Activated T-cell treated with anti-CD3 and anti-CD28 coated beads, Interleukin-2, amount 50 U/mL, for 72 hours (primary cell): ENCODE data around the gene TMEM151B. TPM values are rescaled to one million over a fixed set of nuclear protein-coding genes. Genes with fewer than 3 reads are reported as not detected.
A peak's percentile ranks its signal among the peaks of the same experiment; 100 is the strongest.

Source experiments
- ATAC-seq, 2 donors: fragments of 150-1000 bp; cut with Tn5 transposase; replicated peaks in 1 of 2; 2 replicates each; pipeline ENCODE4 v1.10.0; 2021; ENCODE audit warnings: moderate library complexity in 2 of 2, mild to moderate bottlenecking in 1 of 2
- DNase-seq, 2 donors: peaks; one replicate each; pipeline ENCODE4 v3.0.0; 2021 to 2022; ENCODE audit warnings: mixed read lengths in 1 of 2
- H3K27ac Mint-ChIP-seq: one replicate; pipeline ENCODE4 v1.8.0; 2022; ENCODE audit warnings: mild to moderate bottlenecking, moderate library complexity, mixed read lengths
- H3K27me3 Mint-ChIP-seq: one replicate; pipeline ENCODE4 v1.8.0; 2022; ENCODE audit warnings: low read depth, mixed read lengths
- H3K36me3 Mint-ChIP-seq, 2 donors: one replicate each; pipeline ENCODE4 v1.8.0; 2022; ENCODE audit warnings: mixed read lengths in 2 of 2, mild to moderate bottlenecking in 1 of 2; ENCODE audit not compliant: insufficient read depth in 2 of 2
- H3K4me1 Mint-ChIP-seq: one replicate; pipeline ENCODE4 v1.8.0; 2022; ENCODE audit warnings: low read depth, mixed read lengths
- H3K4me3 Mint-ChIP-seq, 2 donors: one replicate each; pipeline ENCODE4 v1.8.0; 2022; ENCODE audit warnings: mild to moderate bottlenecking in 2 of 2, mixed read lengths in 2 of 2, moderate library complexity in 2 of 2
- H3K9me3 Mint-ChIP-seq, 2 donors: one replicate each; pipeline ENCODE4 v1.8.0; 2022; ENCODE audit warnings: mixed read lengths in 2 of 2
- total RNA-seq, 2 donors: library from RNA; stranded (reverse); gene quantifications; one replicate each; pipeline ENCODE4 v1.2.3, GENCODE V29; 2022

The TMEM151B gene
- total RNA-seq, 2 donors from 2014 or later = 0.25 TPM; not detected in 1

DNA sequence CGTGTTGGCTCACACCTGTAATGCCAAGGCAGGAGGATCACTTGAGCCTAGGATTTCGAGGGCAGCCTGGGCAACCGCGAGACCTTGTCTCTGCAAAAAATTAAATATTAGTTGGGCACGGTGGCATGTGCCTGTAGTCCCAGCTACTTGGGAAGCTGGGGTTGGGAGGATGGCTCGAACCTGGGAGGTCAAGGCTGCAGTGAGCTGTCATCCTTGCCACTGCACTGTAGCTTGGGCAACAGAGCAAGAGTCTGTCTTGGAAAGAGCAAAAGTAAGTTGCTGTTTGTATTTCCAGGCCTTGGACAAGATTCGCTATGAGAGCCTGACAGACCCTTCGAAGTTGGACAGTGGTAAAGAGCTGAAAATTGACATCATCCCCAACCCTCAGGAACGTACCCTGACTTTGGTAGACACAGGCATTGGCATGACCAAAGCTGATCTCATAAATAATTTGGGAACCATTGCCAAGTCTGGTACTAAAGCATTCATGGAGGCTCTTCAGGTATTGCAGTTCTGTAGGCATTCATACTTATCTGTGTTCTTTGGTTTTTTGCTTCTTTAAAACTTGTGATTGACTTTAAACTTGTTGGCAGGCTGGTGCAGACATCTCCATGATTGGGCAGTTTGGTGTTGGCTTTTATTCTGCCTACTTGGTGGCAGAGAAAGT, 21.0 kb upstream of the TMEM151B start:
- H3K9me3 Mint-ChIP-seq = no peaks in the 10 kb centered on the region
- peaks cover 38 to 58% of the 10 kb centered on the region in 2 donors for H3K36me3 Mint-ChIP-seq
- peaks cover 73% of the 10 kb centered on the region for H3K4me1 Mint-ChIP-seq
- DNase-seq (no peak), ATAC-seq (no peak)
- peak overlapping the region; percentile 87 for H3K27ac Mint-ChIP-seq
- H3K4me3 Mint-ChIP-seq = peak overlapping the region; percentile 97
- H3K27me3 Mint-ChIP-seq = no peaks in the 10 kb centered on the region

DNA sequence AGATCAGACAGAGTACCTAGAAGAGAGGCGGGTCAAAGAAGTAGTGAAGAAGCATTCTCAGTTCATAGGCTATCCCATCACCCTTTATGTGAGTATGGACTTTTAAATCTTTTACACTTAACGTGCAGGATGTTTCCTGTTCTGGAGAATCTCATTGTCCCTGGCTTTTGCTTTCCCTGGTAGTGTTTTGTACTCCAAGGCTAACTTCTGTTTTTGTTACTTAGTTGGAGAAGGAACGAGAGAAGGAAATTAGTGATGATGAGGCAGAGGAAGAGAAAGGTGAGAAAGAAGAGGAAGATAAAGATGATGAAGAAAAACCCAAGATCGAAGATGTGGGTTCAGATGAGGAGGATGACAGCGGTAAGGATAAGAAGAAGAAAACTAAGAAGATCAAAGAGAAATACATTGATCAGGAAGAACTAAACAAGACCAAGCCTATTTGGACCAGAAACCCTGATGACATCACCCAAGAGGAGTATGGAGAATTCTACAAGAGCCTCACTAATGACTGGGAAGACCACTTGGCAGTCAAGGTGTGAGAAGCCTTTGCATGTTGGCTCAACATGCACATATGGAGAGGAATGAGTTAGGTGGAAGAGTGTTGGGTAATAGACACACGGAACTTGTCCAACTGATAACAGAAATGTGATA, 20.1 kb upstream of the TMEM151B start:
- Mint-ChIP-seq H3K27ac (peak overlapping the region; percentile 87), H3K36me3 (peaks cover 38 to 58% of the 10 kb centered on the region in 2 donors), H3K27me3 (no peaks in the 10 kb centered on the region), H3K9me3 (no peaks in the 10 kb centered on the region), H3K4me1 (peaks cover 74% of the 10 kb centered on the region), H3K4me3 (peak overlapping the region; percentile 97)
- DNase-seq = no peak
- ATAC-seq = no peak

DNA sequence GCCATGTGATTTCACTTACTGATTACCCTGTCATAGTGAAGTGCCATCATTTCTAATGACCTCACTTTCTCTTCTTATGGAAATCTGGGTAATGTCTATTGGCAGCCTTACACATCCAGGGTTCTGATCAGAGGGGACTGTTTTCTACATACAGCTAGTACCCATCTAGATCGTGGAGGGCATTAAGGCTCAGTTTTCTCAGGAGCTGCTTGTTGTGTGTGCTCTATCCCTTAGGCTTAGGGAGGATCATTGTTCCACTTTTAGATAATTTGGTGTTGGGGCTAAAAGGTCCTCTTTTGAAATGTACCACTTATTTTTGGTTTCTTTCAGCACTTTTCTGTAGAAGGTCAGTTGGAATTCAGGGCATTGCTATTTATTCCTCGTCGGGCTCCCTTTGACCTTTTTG, 19.5 kb upstream of the TMEM151B start:
- Mint-ChIP-seq H3K4me3 (peak overlapping the region in 1 of 2 donors; percentile 97), H3K36me3 (peaks cover 38 to 58% of the 10 kb centered on the region in 2 donors), H3K27me3 (no peaks in the 10 kb centered on the region), H3K4me1 (peaks cover 74% of the 10 kb centered on the region), H3K27ac (peak overlapping the region; percentile 87), H3K9me3 (no peaks in the 10 kb centered on the region)
- DNase-seq (no peak), ATAC-seq (no peak)

DNA sequence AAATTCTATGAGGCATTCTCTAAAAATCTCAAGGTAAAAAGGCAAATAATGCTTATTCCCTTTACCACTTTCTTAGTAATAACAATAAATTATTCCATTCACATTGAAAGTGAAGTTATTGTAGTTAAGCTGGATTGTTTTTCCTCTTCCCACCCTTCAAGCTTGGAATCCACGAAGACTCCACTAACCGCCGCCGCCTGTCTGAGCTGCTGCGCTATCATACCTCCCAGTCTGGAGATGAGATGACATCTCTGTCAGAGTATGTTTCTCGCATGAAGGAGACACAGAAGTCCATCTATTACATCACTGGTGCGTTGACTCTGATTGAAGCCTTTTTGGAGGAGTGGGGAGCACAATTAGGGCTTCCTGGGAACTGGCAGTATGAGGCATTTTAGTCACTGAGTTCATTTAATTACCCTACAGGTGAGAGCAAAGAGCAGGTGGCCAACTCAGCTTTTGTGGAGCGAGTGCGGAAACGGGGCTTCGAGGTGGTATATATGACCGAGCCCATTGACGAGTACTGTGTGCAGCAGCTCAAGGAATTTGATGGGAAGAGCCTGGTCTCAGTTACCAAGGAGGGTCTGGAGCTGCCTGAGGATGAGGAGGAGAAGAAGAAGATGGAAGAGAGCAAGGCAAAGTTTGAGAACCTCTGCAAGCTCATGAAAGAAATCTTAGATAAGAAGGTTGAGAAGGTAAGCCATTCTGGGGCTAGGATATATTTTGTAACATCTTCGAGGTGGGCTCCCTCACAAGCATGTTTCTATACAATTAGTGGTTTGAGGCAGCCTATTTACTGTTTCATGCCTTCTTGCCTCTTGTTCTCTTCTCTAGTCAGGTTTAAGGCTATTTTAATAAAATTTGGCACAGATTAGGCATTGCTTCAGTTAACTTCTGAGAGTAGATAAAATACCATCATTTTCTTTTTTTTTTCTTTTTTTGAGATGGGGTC, 18.4 kb upstream of the TMEM151B start:
- Mint-ChIP-seq H3K4me3 (peak overlapping the region; percentile 22 to 97), H3K27me3 (no peaks in the 10 kb centered on the region), H3K27ac (peak overlapping the region; percentile 87)

DNA sequence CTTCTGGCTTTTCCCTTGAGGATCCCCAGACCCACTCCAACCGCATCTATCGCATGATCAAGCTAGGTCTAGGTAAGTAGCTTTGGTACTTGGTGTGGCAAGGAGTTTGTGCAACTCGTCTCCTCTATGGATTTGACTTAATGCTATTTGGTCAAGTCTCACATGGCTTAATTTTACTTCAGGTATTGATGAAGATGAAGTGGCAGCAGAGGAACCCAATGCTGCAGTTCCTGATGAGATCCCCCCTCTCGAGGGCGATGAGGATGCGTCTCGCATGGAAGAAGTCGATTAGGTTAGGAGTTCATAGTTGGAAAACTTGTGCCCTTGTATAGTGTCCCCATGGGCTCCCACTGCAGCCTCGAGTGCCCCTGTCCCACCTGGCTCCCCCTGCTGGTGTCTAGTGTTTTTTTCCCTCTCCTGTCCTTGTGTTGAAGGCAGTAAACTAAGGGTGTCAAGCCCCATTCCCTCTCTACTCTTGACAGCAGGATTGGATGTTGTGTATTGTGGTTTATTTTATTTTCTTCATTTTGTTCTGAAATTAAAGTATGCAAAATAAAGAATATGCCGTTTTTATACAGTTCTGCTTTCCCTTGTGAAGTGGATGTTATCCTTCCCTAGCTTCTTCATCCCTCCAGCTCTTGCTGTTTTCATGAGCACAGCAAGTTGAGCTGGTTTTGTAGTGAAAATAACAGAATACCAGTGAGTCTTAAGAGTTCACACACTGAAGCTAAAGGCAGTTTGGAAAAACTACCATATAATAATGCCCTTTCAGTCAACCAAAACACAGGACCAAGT, 16.7 kb upstream of the TMEM151B start:
- ATAC-seq = no peak
- H3K4me1 Mint-ChIP-seq = peaks cover 86% of the 10 kb centered on the region
- no peaks in the 10 kb centered on the region for H3K27me3 Mint-ChIP-seq
- H3K4me3 Mint-ChIP-seq = peak overlapping the region; percentile 2 to 22
- H3K36me3 Mint-ChIP-seq = peaks cover 34 to 51% of the 10 kb centered on the region in 2 donors
- H3K9me3 Mint-ChIP-seq = no peaks in the 10 kb centered on the region
- H3K27ac Mint-ChIP-seq = peak overlapping the region; percentile 87
- peak; percentile 72 to 79 for DNase-seq

More for the DNA sequence above, 18.4 kb upstream of the TMEM151B start:
- peaks cover 36 to 58% of the 10 kb centered on the region in 2 donors for H3K36me3 Mint-ChIP-seq
- H3K4me1 Mint-ChIP-seq = peaks cover 83% of the 10 kb centered on the region
- ATAC-seq = no peak
- no peak for DNase-seq
- no peaks in the 10 kb centered on the region for H3K9me3 Mint-ChIP-seq

DNA sequence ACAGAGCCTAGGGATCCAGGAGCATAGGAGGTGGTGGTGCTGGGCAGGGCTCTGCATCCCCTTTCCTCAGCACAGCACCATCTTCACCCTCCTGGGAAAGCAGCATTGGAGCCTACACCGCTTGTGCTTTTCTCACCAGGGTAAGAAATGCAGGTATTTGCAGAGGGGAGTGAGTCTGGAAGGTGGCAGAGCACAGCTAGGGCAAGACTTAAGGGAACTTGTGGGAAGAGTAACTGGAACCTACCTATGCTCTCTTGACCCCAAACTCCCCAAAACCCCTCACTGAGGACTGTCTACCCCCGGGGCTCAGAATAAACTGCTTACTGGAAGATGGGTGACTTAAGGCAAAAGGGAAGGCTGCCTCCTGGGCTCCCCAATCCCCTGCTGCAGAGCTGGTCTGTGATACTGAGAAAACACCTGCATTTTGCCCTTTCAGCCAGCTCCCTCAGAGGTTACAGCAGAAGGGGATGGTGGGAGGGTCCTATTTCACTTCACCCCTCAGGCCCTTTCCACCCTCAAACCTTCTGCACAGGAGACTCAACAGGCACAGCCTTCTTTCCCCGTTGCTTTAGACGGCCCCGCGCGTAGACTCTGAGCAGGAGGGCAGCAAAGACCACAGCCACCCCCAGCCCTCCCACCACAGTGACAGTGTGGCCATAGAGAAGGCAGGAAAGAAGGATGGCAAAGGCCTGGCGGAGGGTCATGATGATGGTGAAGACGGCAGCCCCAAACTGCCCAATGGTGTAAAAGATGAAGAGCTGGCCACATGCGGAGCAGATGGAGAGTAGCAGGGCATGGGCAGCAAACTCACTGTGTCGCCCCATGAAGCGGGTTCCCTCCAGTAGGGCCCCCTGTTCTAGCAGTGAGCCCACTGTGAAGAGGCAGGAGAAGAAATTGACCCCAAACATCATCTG, 15.8 kb upstream of the TMEM151B start:
- H3K4me1 Mint-ChIP-seq = peaks cover 81% of the 10 kb centered on the region
- peak in 1 of 2 donors; percentile 8 for ATAC-seq

DNA sequence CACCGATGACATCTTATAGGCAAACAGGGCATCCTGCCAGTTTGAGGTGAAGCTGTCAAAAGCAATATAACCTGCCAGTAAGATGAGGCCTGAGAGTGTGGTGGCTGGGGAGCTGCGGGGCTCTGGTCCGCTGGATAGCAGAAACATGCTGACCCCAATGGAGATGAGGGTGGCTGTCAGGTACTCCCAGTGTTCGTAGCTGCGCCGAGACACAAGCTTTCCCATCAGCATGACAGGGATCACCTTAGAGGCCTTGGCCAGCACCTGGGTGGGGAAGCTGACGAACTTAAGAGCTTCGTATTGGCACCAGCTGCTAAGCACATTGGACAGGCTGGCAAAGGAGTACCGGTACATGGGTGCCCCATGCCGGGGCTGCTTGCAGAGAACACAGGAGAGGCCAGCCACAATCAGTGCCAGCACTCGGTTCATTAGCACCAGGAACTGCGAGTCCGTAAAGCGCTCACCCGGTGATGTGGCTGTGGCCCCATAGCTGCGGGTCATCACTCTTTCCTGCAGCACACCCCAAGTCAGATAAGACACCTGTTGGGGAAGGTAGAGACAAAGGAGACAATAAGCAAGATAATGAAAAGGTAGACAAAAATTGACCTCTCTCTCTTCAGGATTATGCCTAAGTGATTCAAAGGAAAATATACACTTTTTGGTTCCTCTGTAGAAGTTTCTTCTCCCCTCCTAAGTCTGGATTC, 15.0 kb upstream of the TMEM151B start:
- Mint-ChIP-seq H3K36me3 (peaks cover 21 to 34% of the 10 kb centered on the region in 2 donors), H3K9me3 (no peaks in the 10 kb centered on the region), H3K27me3 (no peaks in the 10 kb centered on the region), H3K4me3 (peak overlapping the region; percentile 90 to 97), H3K27ac (peak overlapping the region; percentile 91), H3K4me1 (peaks cover 73% of the 10 kb centered on the region)
- ATAC-seq (peak in 1 of 2 donors; percentile 12), DNase-seq (peak in 1 of 2 donors; percentile 55)

More for the DNA sequence above, 15.8 kb upstream of the TMEM151B start:
- Mint-ChIP-seq H3K36me3 (peaks cover 29 to 42% of the 10 kb centered on the region in 2 donors), H3K9me3 (no peaks in the 10 kb centered on the region), H3K27me3 (no peaks in the 10 kb centered on the region), H3K4me3 (peak overlapping the region; percentile 29 to 90), H3K27ac (peak overlapping the region; percentile 8)
- no peak for DNase-seq

DNA sequence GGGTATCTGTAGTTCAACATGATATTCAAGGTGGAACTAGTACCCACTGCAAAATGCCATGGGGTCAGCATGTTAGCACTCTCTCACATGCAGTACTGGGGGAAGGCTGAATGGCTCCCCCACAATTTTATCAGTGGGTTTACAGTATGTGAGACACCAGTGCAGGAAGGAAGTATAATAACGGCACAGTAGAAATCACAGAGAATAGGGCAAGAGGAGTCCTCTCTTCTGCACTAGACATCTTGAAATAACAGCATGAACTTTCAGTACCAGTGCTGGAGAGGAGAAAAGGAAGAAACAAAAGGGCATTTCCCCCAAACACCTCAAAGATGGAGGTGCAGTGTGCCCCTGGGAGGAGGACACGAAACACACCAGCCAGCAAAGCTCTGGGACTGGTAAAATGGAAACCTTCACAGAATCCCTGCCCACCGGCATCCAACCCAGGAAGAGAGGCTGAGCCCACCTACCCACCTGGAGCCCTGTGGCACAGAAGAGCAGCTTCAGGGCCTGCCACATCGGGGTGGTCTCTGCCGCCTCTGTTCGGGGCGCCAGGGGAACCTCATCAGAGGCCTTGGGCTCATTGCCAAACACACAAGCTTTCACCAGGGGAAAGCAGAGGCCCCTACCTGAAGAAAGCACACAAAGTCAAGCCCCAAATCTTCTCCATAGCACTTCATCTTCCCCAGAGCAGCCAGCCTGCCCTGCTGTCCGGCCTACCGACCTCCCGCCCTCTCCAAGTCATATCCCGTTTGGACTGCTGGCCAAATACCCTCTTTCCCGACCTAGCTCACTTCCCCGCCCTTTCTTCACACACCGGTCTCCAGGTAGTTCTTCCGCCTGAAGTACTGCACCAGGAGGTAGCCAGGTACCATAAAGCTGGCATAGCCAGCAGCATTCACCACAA, 14.1 kb upstream of the TMEM151B start:
- DNase-seq (peak in 1 of 2 donors; percentile 56), ATAC-seq (peak; percentile 7 to 18)
- Mint-ChIP-seq H3K36me3 (peaks cover 24 to 30% of the 10 kb centered on the region in 2 donors), H3K27ac (peak overlapping the region; percentile 91), H3K27me3 (no peaks in the 10 kb centered on the region), H3K4me3 (peak overlapping the region; percentile 90 to 97), H3K4me1 (peaks cover 69% of the 10 kb centered on the region), H3K9me3 (no peaks in the 10 kb centered on the region)

DNA sequence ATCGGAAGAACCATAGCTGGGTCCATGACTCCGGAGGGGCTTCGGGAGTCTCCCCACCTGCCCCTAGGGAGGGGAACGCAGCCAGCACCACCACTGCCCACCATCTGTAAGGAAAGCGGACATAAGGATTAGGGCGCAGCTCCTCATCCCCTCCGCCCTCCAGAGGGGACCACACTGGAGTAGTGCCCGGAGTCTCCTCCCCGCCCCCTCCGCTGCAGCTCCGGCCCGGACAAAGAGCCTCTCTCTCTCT, 13.6 kb upstream of the TMEM151B start:
- Mint-ChIP-seq H3K4me3 (peak overlapping the region; percentile 90 to 97), H3K9me3 (no peaks in the 10 kb centered on the region), H3K27me3 (no peaks in the 10 kb centered on the region), H3K36me3 (peaks cover 24 to 26% of the 10 kb centered on the region in 2 donors), H3K4me1 (peaks cover 65% of the 10 kb centered on the region), H3K27ac (peak overlapping the region; percentile 91)
- ATAC-seq = peak in 1 of 2 donors; percentile 20
- peak in 1 of 2 donors; percentile 52 for DNase-seq

DNA sequence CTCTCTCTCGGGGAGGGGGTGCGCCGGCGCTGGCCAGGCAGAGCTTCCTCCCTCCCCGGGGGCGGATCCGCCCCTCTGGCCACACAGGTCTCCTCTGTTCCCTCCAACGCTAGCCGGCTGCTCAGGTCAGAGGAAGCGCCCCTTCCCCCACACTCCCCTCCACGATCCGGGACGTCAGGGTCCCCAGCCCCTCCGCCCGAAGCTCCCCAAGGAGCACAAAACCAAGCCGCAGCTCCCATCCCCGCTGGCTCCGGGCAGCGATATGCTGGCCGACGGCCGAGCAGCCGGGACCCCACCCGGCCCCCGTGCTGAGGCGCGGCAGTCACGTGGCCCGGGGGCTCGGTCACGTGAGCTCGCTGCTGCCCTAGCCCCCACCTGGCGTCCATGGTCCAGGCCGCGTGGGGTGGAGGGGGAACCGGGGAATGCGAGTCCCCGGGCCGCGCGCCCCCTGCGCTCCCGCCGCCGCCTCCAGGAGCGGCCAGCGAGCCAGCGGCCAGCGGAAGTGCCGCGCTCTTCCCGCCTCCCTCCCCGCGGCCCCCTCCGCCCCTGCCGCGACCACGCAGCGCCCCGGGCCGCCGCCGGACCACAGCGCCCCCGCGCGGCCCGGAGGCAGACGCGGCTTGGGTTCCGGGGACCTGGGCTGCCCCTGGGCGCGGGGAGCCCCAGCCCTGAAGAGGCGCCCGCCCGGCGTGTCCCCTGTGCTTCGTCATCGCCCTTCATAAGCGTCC, 13.1 kb upstream of the TMEM151B start, which contains the start of gene SLC35B2:
Gene SLC35B2 (minus strand): TSS at position 504 of the 728 bp plus-strand sequence. CDS start 118 bp downstream, at position 386.
- DNase-seq = peak; percentile 78 to 86
- peak; percentile 54 to 69 for ATAC-seq
- Mint-ChIP-seq H3K4me1 (peaks cover 64% of the 10 kb centered on the region), H3K36me3 (peaks cover 20 to 21% of the 10 kb centered on the region in 2 donors), H3K27me3 (no peaks in the 10 kb centered on the region), H3K4me3 (peak within 1 kb of the TSS; percentile 90 to 97), H3K27ac (peak within 1 kb of the TSS; percentile 93), H3K9me3 (no peaks in the 10 kb centered on the region)
